MCF 10A (cell line): Measurements from ENCODE around the gene TSSC4. TPM values are rescaled to one million over a fixed set of nuclear protein-coding genes. Genes with fewer than 3 reads are reported as not detected.

Experiments used
- BruUV-seq: library from RNA; stranded (reverse); fragments of 400-500 nt; replicated peaks from 2 replicates; lab custom pipeline; 2021; lab: Mats Ljungman, UMichigan
- CTCF ChIA-PET: fragments of 300-600 bp; sonication (Branson Sonifier 250); formaldehyde crosslinking; extraction: SDS; loops from one replicate; lab custom pipeline; 2021; ENCODE audit warnings: antibody characterized with exemption, inconsistent platforms; lab: Yijun Ruan, JAX
- POLR2A ChIA-PET: fragments of 300-600, 350-650 bp; sonication (Branson Sonifier 250); formaldehyde crosslinking; extraction: SDS; loops from one replicate; lab custom pipeline; 2020; ENCODE audit warnings: antibody characterized with exemption, inconsistent platforms; lab: Yijun Ruan, JAX
- DNase-seq: peaks from one replicate; pipeline ENCODE4 v3.0.0-alpha.2; 2018; ENCODE audit not compliant: unreplicated experiment
- H3K27ac Mint-ChIP-seq: one replicate; pipeline ENCODE4 v1.8.0; 2022; ENCODE audit warnings: mild to moderate bottlenecking, low read depth, mixed read lengths; ENCODE audit not compliant: unreplicated experiment
- H3K27me3 Mint-ChIP-seq: one replicate; pipeline ENCODE4 v1.8.0; 2022; ENCODE audit warnings: mixed read lengths; ENCODE audit not compliant: insufficient read depth, unreplicated experiment
- H3K36me3 Mint-ChIP-seq: one replicate; pipeline ENCODE4 v1.8.0; 2022; ENCODE audit warnings: mild to moderate bottlenecking, moderate library complexity, mixed read lengths; ENCODE audit not compliant: insufficient read depth, unreplicated experiment
- H3K4me1 Mint-ChIP-seq: one replicate; pipeline ENCODE4 v1.8.0; 2022; ENCODE audit warnings: mixed read lengths; ENCODE audit not compliant: insufficient read depth, unreplicated experiment
- H3K4me3 Mint-ChIP-seq: one replicate; pipeline ENCODE4 v1.8.0; 2022; ENCODE audit warnings: mild to moderate bottlenecking, moderate library complexity, mixed read lengths; ENCODE audit not compliant: unreplicated experiment
- H3K9me3 Mint-ChIP-seq: one replicate; pipeline ENCODE4 v1.8.0; 2022; ENCODE audit warnings: mixed read lengths; ENCODE audit not compliant: unreplicated experiment
- CTCF ChIP-seq: fragments of 200-600 bp; IDR thresholded peaks from one replicate; pipeline ENCODE4 v1.8.0; 2022; ENCODE audit warnings: antibody characterized with exemption, mild to moderate bottlenecking; ENCODE audit not compliant: unreplicated experiment
- intact Hi-C: fragments of 100-400 bp; cut with micrococcal nuclease; formaldehyde crosslinking; loops from 2 replicates; pipeline ENCODE4 v1.14.1; 2022
- total RNA-seq: library from RNA; stranded (reverse); gene quantifications from 2 replicates; pipeline ENCODE4 v1.2.3, GENCODE V29; 2022

The TSSC4 gene
- total RNA-seq, 1 experiment from 2014 or later = 70.3 TPM

GRCh38 chr11:2389377-2390026, 11.0 kb upstream of the TSSC4 start:
- no peak for TF ChIP-seq CTCF
- Mint-ChIP-seq H3K27me3 (no peaks in the 10 kb centered on the region), H3K4me3 (no peak overlapping the region), H3K4me1 (peaks cover 20% of the 10 kb centered on the region), H3K36me3 (no peaks in the 10 kb centered on the region), H3K27ac (peak overlapping the region; percentile 87), H3K9me3 (no peaks in the 10 kb centered on the region)
- ChIA-PET POLR2A (interaction anchor here (2.1 kb wide), 1 partner anchor 11 kb away, joined by 13 read pairs; the partner anchor contains the start of gene TSSC4), CTCF (interaction anchor here (0.6 to 1.3 kb wide), 4 partner anchors 11 to 191 kb away, joined by 3 to 5 read pairs (median 4); partner anchors contain the start of genes CD81 and TSSC4)
- no TSS peak for BruUV-seq
- intact Hi-C loops = no loop called here
- DNase-seq = no peak

DNA sequence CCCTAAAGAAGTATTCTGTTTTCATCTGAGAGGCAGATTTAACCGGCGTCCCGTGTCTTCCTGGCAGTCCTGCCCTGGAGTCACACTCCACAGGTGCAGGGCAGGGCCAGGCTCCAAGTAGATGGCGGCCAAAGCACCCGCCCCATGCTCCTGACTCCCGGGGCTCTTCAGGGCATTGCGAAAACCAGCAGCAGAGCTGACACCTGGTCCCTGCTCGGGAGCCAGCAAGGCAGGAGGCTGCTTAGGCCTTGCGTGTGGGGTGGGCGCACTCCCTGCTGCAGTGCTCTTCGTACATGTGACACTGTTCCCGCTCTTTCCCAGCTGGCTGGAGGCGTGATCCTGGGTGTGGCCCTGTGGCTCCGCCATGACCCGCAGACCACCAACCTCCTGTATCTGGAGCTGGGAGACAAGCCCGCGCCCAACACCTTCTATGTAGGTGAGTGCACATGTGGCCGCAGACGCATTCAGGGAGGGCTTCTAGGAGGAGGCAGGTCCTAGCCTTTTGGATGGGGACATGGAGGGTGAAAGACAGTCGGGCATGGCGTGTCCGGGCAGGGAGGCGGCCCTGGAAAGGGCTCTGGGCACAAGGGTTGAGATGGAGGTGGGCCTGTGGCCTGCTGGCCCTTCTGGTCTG, 10.3 kb upstream of the TSSC4 start:
- peak overlapping the region; percentile 87 for H3K27ac Mint-ChIP-seq
- H3K9me3 Mint-ChIP-seq = no peaks in the 10 kb centered on the region
- no peaks in the 10 kb centered on the region for H3K27me3 Mint-ChIP-seq
- TF ChIP-seq CTCF = no peak
- intact Hi-C loops = no loop called here
- CTCF ChIA-PET = interaction anchor here (0.8 to 1.3 kb wide), 4 partner anchors 9 to 192 kb away, joined by 3 to 5 read pairs (median 4); no protein-coding TSS in a partner anchor
- H3K4me3 Mint-ChIP-seq = peak overlapping the region; percentile 16
- no TSS peak for BruUV-seq
- POLR2A ChIA-PET = interaction anchor here (2.1 kb wide), 1 partner anchor 10 kb away, joined by 13 read pairs; the partner anchor contains the start of gene TSSC4
- DNase-seq = no peak
- peaks cover 20% of the 10 kb centered on the region for H3K4me1 Mint-ChIP-seq
- H3K36me3 Mint-ChIP-seq = peaks cover 7% of the 10 kb centered on the region

- H3K36me3 Mint-ChIP-seq = peaks cover 7% of the 10 kb centered on the region
- intact Hi-C loops = no loop called here
- no peak for DNase-seq
- peaks cover 20% of the 10 kb centered on the region for H3K4me1 Mint-ChIP-seq
- no peak overlapping the region for H3K27ac Mint-ChIP-seq
- ChIA-PET CTCF (interaction anchor here (0.8 to 1.2 kb wide), 3 partner anchors 9 to 30 kb away, joined by 3 to 4 read pairs (median 3); no protein-coding TSS in a partner anchor), POLR2A (interaction anchor here (2.1 kb wide), 1 partner anchor 10 kb away, joined by 13 read pairs; the partner anchor contains the start of gene TSSC4)
- TF ChIP-seq CTCF = no peak
- no peaks in the 10 kb centered on the region for H3K27me3 Mint-ChIP-seq
- no TSS peak for BruUV-seq
- peak overlapping the region; percentile 16 for H3K4me3 Mint-ChIP-seq
- H3K9me3 Mint-ChIP-seq = no peaks in the 10 kb centered on the region
Measured at GRCh38 chr11:2390725-2391151, 9.8 kb upstream of the TSSC4 start.
